Activated T-helper 2 cell treated with anti-CD3 and anti-CD28 coated beads, Interferon-gamma antibody, Interleukin-2, Interleukin-4, amounts not matched to agents 10 μg/mL and 5 μg/mL and 100 μg/mL, durations not matched to agents 14 hours and 24 hours and 36 hours (primary cell): ENCODE measurements around the gene TMED6. TPM values are rescaled to one million over a fixed set of nuclear protein-coding genes. Genes with fewer than 3 reads are reported as not detected.
"Not testable (repeated sequence)": the region's sequence is repeated elsewhere in the genome, so short reads cannot be mapped to it uniquely, and the experiment has no call there.

Experiments
- DNase-seq: peaks from one replicate; pipeline ENCODE4 v3.0.0; 2021; ENCODE audit warnings: low spot score
- H3K27ac Mint-ChIP-seq: one replicate; pipeline ENCODE4 v1.8.0; 2021; ENCODE audit warnings: mixed read lengths
- H3K27me3 Mint-ChIP-seq: one replicate; pipeline ENCODE4 v1.8.0; 2021; ENCODE audit warnings: low read depth, mixed read lengths
- H3K36me3 Mint-ChIP-seq: one replicate; pipeline ENCODE4 v1.8.0; 2021; ENCODE audit warnings: low read depth, mixed read lengths
- H3K4me1 Mint-ChIP-seq: one replicate; pipeline ENCODE4 v1.8.0; 2021; ENCODE audit warnings: low read depth, mixed read lengths
- H3K4me3 Mint-ChIP-seq: one replicate; pipeline ENCODE4 v1.8.0; 2021; ENCODE audit warnings: low read depth, mild to moderate bottlenecking, moderate library complexity, mixed read lengths
- H3K9me3 Mint-ChIP-seq: one replicate; pipeline ENCODE4 v1.8.0; 2021; ENCODE audit warnings: mixed read lengths
- intact Hi-C: fragments of 100-400 bp; cut with micrococcal nuclease; formaldehyde crosslinking; loops from one replicate; pipeline ENCODE4 v1.15.1; 2023
- total RNA-seq: library from RNA; stranded (reverse); gene quantifications from 2 replicates; pipeline ENCODE4 v1.2.3, GENCODE V29; 2022

Gene TMED6
- total RNA-seq, 1 donor from 2014 or later = 1.9 TPM

- H3K9me3 Mint-ChIP-seq = no peaks in the 10 kb centered on the region
- H3K36me3 Mint-ChIP-seq = peaks cover 27% of the 10 kb centered on the region
- H3K4me3 Mint-ChIP-seq = no peak overlapping the region
- H3K27ac Mint-ChIP-seq = no peak overlapping the region
- intact Hi-C loops = no loop called here
- H3K27me3 Mint-ChIP-seq = no peaks in the 10 kb centered on the region
- no peak for DNase-seq
- H3K4me1 Mint-ChIP-seq = peaks cover 2% of the 10 kb centered on the region
These were observed 49.3 kb downstream of the TMED6 start for GRCh38 chr16:69302301-69302700.

GRCh38 chr16:69301861-69302260 lies 49.7 kb downstream of the TMED6 start:
- peaks cover 27% of the 10 kb centered on the region for H3K36me3 Mint-ChIP-seq
- intact Hi-C loops = no loop called here
- H3K27ac Mint-ChIP-seq = no peak overlapping the region
- no peaks in the 10 kb centered on the region for H3K9me3 Mint-ChIP-seq
- DNase-seq = no peak
- no peaks in the 10 kb centered on the region for H3K27me3 Mint-ChIP-seq
- peaks cover 2% of the 10 kb centered on the region for H3K4me1 Mint-ChIP-seq
- no peak overlapping the region for H3K4me3 Mint-ChIP-seq

- H3K4me1 Mint-ChIP-seq = peaks cover 2% of the 10 kb centered on the region
- H3K4me3 Mint-ChIP-seq = no peak overlapping the region
- intact Hi-C loops = no loop called here
- peaks cover 26% of the 10 kb centered on the region for H3K36me3 Mint-ChIP-seq
- H3K27me3 Mint-ChIP-seq = no peaks in the 10 kb centered on the region
- no peak overlapping the region for H3K27ac Mint-ChIP-seq
- DNase-seq = no peak
- no peaks in the 10 kb centered on the region for H3K9me3 Mint-ChIP-seq
These were observed 50.4 kb downstream of the TMED6 start for GRCh38 chr16:69301187-69301586.

GRCh38 chr16:69298261-69298660 lies 53.3 kb downstream of the TMED6 start:
- intact Hi-C loops = no loop called here
- H3K4me1 Mint-ChIP-seq = peaks cover 2% of the 10 kb centered on the region
- DNase-seq = no peak
- H3K36me3 Mint-ChIP-seq = peaks cover 22% of the 10 kb centered on the region
- H3K4me3 Mint-ChIP-seq = no peak overlapping the region
- no peak overlapping the region for H3K27ac Mint-ChIP-seq
- no peaks in the 10 kb centered on the region for H3K27me3 Mint-ChIP-seq
- no peaks in the 10 kb centered on the region for H3K9me3 Mint-ChIP-seq

GRCh38 chr16:69296771-69297170 lies 54.8 kb downstream of the TMED6 start:
- H3K27ac Mint-ChIP-seq, H3K4me1 Mint-ChIP-seq, DNase-seq, H3K4me3 Mint-ChIP-seq, H3K9me3 Mint-ChIP-seq, H3K27me3 Mint-ChIP-seq, intact Hi-C loops: not testable (repeated sequence)
- H3K36me3 Mint-ChIP-seq = peaks cover 22% of the 10 kb centered on the region

GRCh38 chr16:69294051-69294450 lies 57.5 kb downstream of the TMED6 start:
- H3K4me3 Mint-ChIP-seq = no peak overlapping the region
- H3K36me3 Mint-ChIP-seq = peaks cover 3% of the 10 kb centered on the region
- no peaks in the 10 kb centered on the region for H3K27me3 Mint-ChIP-seq
- H3K4me1 Mint-ChIP-seq = peaks cover 2% of the 10 kb centered on the region
- DNase-seq = no peak
- no peaks in the 10 kb centered on the region for H3K9me3 Mint-ChIP-seq
- intact Hi-C loops = no loop called here
- H3K27ac Mint-ChIP-seq = no peak overlapping the region

GRCh38 chr16:69293401-69293800 lies 58.2 kb downstream of the TMED6 start:
- no peak for DNase-seq
- Mint-ChIP-seq H3K27ac (no peak overlapping the region), H3K27me3 (no peaks in the 10 kb centered on the region), H3K4me1 (no peaks in the 10 kb centered on the region), H3K9me3 (no peaks in the 10 kb centered on the region), H3K36me3 (peaks cover 3% of the 10 kb centered on the region), H3K4me3 (no peak overlapping the region)
- intact Hi-C loops = no loop called here

Other genes with a start within 250 kb of the TMED6 start
- gene HAS3, start 246.1 kb downstream of the TMED6 start, total RNA-seq = 1.1 and 1.2 TPM in 2 replicates
- gene CHTF8, start 219.2 kb downstream of the TMED6 start, total RNA-seq = 121 and 138 TPM in 2 replicates
- gene UTP4, start 219.1 kb downstream of the TMED6 start, total RNA-seq = 104 and 107 TPM in 2 replicates
- 29.8 and 30.4 TPM in 2 replicates for gene SNTB2, start 164.6 kb downstream of the TMED6 start, total RNA-seq
- 34.6 and 36.3 TPM in 2 replicates for gene VPS4A, start 40.4 kb downstream of the TMED6 start, total RNA-seq
- gene PDF, start 21.2 kb downstream of the TMED6 start, total RNA-seq = 15.5 and 17.8 TPM in 2 replicates
- 41.5 and 42.9 TPM in 2 replicates for gene COG8, start 12.2 kb downstream of the TMED6 start, total RNA-seq
- 60.5 and 60.8 TPM in 2 replicates for gene NIP7, start 12.0 kb downstream of the TMED6 start, total RNA-seq
- gene TERF2, start 34.2 kb upstream of the TMED6 start, total RNA-seq = 56.0 and 61.9 TPM in 2 replicates
- 201 and 204 TPM in 2 replicates for gene CYB5B, start 72.8 kb upstream of the TMED6 start, total RNA-seq
- gene NFAT5, start 214.2 kb upstream of the TMED6 start, total RNA-seq = 49.2 and 54.0 TPM in 2 replicates